Brain microvascular endothelial cell (primary cell): ENCODE measurements around the gene ACKR1.

Experiments
- DNase-seq: peaks from one replicate; pipeline ENCODE4 v3.0.0-alpha.2; 2020
- H3K27ac ChIP-seq: fragments of 250-450 bp; sonication (Bioruptor Pico); 2 replicates; pipeline ENCODE4 v1.5.1; 2020; ENCODE audit warnings: mild to moderate bottlenecking, moderate library complexity
- H3K27me3 ChIP-seq: fragments of 250-450 bp; sonication (Bioruptor Pico); replicated peaks from 2 replicates; pipeline ENCODE4 v1.5.1; 2020; ENCODE audit warnings: mild to moderate bottlenecking
- H3K36me3 ChIP-seq: fragments of 250-450 bp; sonication (Bioruptor Pico); replicated peaks from 2 replicates; pipeline ENCODE4 v1.5.1; 2020; ENCODE audit warnings: mild to moderate bottlenecking
- H3K4me3 ChIP-seq: 2 replicates; pipeline ENCODE4 v1.5.1; 2011; ENCODE audit warnings: low read depth, mild to moderate bottlenecking, control low read depth, low read length, moderate library complexity
- CTCF ChIP-seq: IDR thresholded peaks from 2 replicates; pipeline ENCODE4 v1.5.1; 2011; ENCODE audit warnings: low read depth, mild to moderate bottlenecking, moderate library complexity, low read length, control low read depth, inconsistent platforms; ENCODE audit errors: missing control alignments
- in situ Hi-C: cut with HindIII; loops from 2 replicates; pipeline ENCODE4 v1.10.0; 2017; ENCODE audit warnings: low sequenced_read_pairs, low pct_ligation_motif_present

The ACKR1 gene

GRCh38 chr1:159181328-159182024 lies 23.2 kb upstream of the ACKR1 start:
- no peak overlapping the region for H3K4me3 ChIP-seq
- no peaks in the 10 kb centered on the region for H3K27me3 ChIP-seq
- no peak overlapping the region for H3K27ac ChIP-seq
- DNase-seq: no peak
- H3K36me3 ChIP-seq: no peaks in the 10 kb centered on the region
- TF ChIP-seq CTCF: no peak
- in situ Hi-C loops: no loop called here

GRCh38 chr1:159184201-159184600 lies 20.5 kb upstream of the ACKR1 start:
- no peak for DNase-seq
- in situ Hi-C loops: no loop called here
- Histone ChIP-seq H3K27me3 (peaks cover 6% of the 10 kb centered on the region), H3K4me3 (no peak overlapping the region), H3K27ac (no peak overlapping the region), H3K36me3 (no peaks in the 10 kb centered on the region)
- TF ChIP-seq CTCF: no peak

- DNase-seq: no peak
- H3K27me3 ChIP-seq: peaks cover 6% of the 10 kb centered on the region
- H3K36me3 ChIP-seq: no peaks in the 10 kb centered on the region
- in situ Hi-C loops: no loop called here
- TF ChIP-seq CTCF: no peak
- H3K4me3 ChIP-seq: no peak overlapping the region
- H3K27ac ChIP-seq: no peak overlapping the region
These were observed 19.6 kb upstream of the ACKR1 start for GRCh38 chr1:159185121-159185520.

GRCh38 chr1:159187033-159187432 lies 17.6 kb upstream of the ACKR1 start:
- no peaks in the 10 kb centered on the region for H3K36me3 ChIP-seq
- TF ChIP-seq CTCF: no peak
- no peak overlapping the region for H3K27ac ChIP-seq
- no peak overlapping the region for H3K4me3 ChIP-seq
- in situ Hi-C loops: no loop called here
- H3K27me3 ChIP-seq: peaks cover 6% of the 10 kb centered on the region
- no peak for DNase-seq

- TF ChIP-seq CTCF: no peak
- H3K4me3 ChIP-seq: no peak overlapping the region
- H3K27me3 ChIP-seq: peaks cover 6% of the 10 kb centered on the region
- no peaks in the 10 kb centered on the region for H3K36me3 ChIP-seq
- no peak for DNase-seq
- in situ Hi-C loops: no loop called here
- H3K27ac ChIP-seq: no peak overlapping the region
These were observed 16.9 kb upstream of the ACKR1 start for GRCh38 chr1:159187647-159188374.
